Natural killer cell (primary cell): ENCODE measurements around the gene JMY. TPM values are rescaled to one million over a fixed set of nuclear protein-coding genes. Genes with fewer than 3 reads are reported as not detected.
"Not testable (repeated sequence)": the region's sequence is repeated elsewhere in the genome, so short reads cannot be mapped to it uniquely, and the experiment has no call there.

Experiments used
- ATAC-seq, 3 donors: fragments of 150-1000 bp in 2 of 3; fragments of 200-7000 bp in 1 of 3; cut with Tn5 transposase; 1 replicate in 1 of 3; 2 replicates in 2 of 3; pipeline ENCODE4 v1.10.0; 2021; ENCODE audit warnings: mild to moderate bottlenecking in 2 of 3, moderate library complexity in 2 of 3
- DNase-seq, 2 donors: peaks; one replicate each; pipeline versions ENCODE4 v3.0.0 to v3.0.0-alpha.2; 2013 to 2021; ENCODE audit warnings: mixed read lengths in 1 of 2
- H3K27ac ChIP-seq: one replicate; pipeline ENCODE4 v1.5.1; 2013; ENCODE audit warnings: mild to moderate bottlenecking, low read length
- H3K27me3 ChIP-seq: one replicate; pipeline ENCODE4 v1.6.1; 2013; ENCODE audit warnings: low read length; ENCODE audit not compliant: control insufficient read depth, insufficient read depth
- H3K36me3 ChIP-seq: one replicate; pipeline ENCODE4 v1.6.1; 2013; ENCODE audit warnings: low read length; ENCODE audit not compliant: control insufficient read depth, insufficient read depth
- H3K4me1 ChIP-seq: one replicate; pipeline ENCODE4 v1.6.1; 2013; ENCODE audit warnings: low read length; ENCODE audit not compliant: control insufficient read depth, insufficient read depth
- H3K4me3 ChIP-seq: one replicate; pipeline ENCODE4 v1.5.1; 2013; ENCODE audit warnings: low read length
- H3K9me3 ChIP-seq: one replicate; pipeline ENCODE4 v1.6.1; 2013; ENCODE audit warnings: low read length; ENCODE audit not compliant: control insufficient read depth, insufficient read depth
- H3K27ac Mint-ChIP-seq, 2 donors: one replicate each; pipeline ENCODE4 v1.8.0; 2022; ENCODE audit warnings: mild to moderate bottlenecking in 2 of 2, mixed read lengths in 2 of 2, moderate library complexity in 1 of 2
- H3K27me3 Mint-ChIP-seq, 2 donors: one replicate each; pipeline ENCODE4 v1.8.0; 2022; ENCODE audit warnings: low read depth in 2 of 2, mixed read lengths in 2 of 2
- H3K36me3 Mint-ChIP-seq: one replicate; pipeline ENCODE4 v1.8.0; 2022; ENCODE audit warnings: mixed read lengths
- H3K4me1 Mint-ChIP-seq, 2 donors: one replicate each; pipeline ENCODE4 v1.8.0; 2022; ENCODE audit warnings: mixed read lengths in 2 of 2
- H3K4me3 Mint-ChIP-seq: one replicate; pipeline ENCODE4 v1.8.0; 2022; ENCODE audit warnings: mild to moderate bottlenecking, moderate library complexity, mixed read lengths
- H3K9me3 Mint-ChIP-seq, 2 donors: one replicate each; pipeline ENCODE4 v1.8.0; 2022; ENCODE audit warnings: mixed read lengths in 2 of 2
- WGBS: methylation state at CpG from one replicate; pipeline ENCODE4 v1.1.7; 2013; ENCODE audit warnings: missing lambda C conversion rate; ENCODE audit not compliant: insufficient coverage; 5-methylcytosine and 5-hydroxymethylcytosine counted together
- intact Hi-C: fragments of 100-400 bp; cut with micrococcal nuclease; formaldehyde crosslinking; loops from one replicate; pipeline ENCODE4 v1.14.2; 2022
- total RNA-seq, 4 donors: library from RNA; stranded (reverse); fragments of 120-200 nt in 1 of 4; gene quantifications; one replicate each; pipeline versions ENCODE4 v1.2.3 to v1.2.4, GENCODE V29; 2013 to 2022
- TF ChIP-seq, protein P1 (sequence below): fragments of 200-600 bp; IDR thresholded peaks from one replicate; pipeline ENCODE4 v1.8.0; 2022; ENCODE audit warnings: antibody characterized with exemption

The JMY gene
- total RNA-seq, 3 donors from 2014 or later (not counting 1 experiment from before 2014, with no cell fraction given) = 27.6 to 30.4 (median 28.7) TPM

DNA sequence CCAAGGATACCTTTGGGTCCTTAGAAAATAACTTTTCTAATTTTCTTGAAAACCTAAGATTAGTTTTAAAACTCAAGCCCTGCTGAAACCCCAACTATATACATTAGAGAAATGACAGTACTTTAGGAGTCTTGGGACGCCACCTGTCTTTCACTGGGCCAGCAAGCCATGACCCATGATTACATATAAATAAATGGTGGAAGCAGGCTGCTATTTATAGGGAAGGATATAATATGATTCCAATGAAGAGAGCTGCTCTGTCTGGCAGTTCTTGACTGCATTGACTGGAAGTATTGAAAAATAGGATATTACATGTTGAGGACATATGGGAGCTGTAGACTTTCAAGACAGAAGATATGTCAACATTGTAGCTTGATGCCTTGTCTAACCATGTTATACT lies 7.3 kb downstream of the JMY start:
- Mint-ChIP-seq H3K9me3 (no peaks in the 10 kb centered on the region), H3K27me3 (no peaks in the 10 kb centered on the region), H3K27ac (peak overlapping the region in 1 of 2 donors; percentile 9), H3K4me3 (no peak overlapping the region), H3K36me3 (no peaks in the 10 kb centered on the region), H3K4me1 (peaks cover 57 to 65% of the 10 kb centered on the region in 2 donors)
- peaks cover 20% of the 10 kb centered on the region for H3K4me1 ChIP-seq
- no peak for DNase-seq
- no peak overlapping the region for H3K4me3 ChIP-seq
- no peak overlapping the region for H3K27ac ChIP-seq
- no peaks in the 10 kb centered on the region for H3K9me3 ChIP-seq
- TF ChIP-seq, protein P1, sequence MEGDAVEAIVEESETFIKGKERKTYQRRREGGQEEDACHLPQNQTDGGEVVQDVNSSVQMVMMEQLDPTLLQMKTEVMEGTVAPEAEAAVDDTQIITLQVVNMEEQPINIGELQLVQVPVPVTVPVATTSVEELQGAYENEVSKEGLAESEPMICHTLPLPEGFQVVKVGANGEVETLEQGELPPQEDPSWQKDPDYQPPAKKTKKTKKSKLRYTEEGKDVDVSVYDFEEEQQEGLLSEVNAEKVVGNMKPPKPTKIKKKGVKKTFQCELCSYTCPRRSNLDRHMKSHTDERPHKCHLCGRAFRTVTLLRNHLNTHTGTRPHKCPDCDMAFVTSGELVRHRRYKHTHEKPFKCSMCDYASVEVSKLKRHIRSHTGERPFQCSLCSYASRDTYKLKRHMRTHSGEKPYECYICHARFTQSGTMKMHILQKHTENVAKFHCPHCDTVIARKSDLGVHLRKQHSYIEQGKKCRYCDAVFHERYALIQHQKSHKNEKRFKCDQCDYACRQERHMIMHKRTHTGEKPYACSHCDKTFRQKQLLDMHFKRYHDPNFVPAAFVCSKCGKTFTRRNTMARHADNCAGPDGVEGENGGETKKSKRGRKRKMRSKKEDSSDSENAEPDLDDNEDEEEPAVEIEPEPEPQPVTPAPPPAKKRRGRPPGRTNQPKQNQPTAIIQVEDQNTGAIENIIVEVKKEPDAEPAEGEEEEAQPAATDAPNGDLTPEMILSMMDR = no peak
- WGBS = 100% methylated on average over 1 of the region's 1 CpG
- no peaks in the 10 kb centered on the region for H3K36me3 ChIP-seq
- H3K27me3 ChIP-seq = no peaks in the 10 kb centered on the region
- intact Hi-C loops = no loop called here
- ATAC-seq = no peak

DNA sequence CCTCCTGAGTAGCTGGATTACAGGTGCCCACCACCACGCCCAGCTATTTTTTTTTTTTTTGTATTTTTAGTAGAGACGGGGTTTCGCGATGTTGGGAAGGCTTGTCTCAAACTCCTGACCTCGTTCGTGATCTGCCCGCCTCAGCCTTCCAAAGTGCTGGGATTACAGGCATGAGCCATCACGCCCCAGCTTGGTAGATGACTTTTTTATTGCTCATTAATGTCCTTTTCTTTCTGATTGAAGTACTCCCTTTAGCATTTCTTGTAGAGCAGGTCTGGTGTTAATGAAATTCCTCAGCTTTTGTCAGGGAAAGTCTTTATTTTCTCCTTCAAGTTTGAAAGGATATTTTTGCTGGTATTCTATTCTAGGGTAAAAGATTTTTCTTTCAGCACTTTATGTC lies 18.1 kb downstream of the JMY start:
- 95% methylated on average over 8 of the region's 8 CpGs for WGBS

DNA sequence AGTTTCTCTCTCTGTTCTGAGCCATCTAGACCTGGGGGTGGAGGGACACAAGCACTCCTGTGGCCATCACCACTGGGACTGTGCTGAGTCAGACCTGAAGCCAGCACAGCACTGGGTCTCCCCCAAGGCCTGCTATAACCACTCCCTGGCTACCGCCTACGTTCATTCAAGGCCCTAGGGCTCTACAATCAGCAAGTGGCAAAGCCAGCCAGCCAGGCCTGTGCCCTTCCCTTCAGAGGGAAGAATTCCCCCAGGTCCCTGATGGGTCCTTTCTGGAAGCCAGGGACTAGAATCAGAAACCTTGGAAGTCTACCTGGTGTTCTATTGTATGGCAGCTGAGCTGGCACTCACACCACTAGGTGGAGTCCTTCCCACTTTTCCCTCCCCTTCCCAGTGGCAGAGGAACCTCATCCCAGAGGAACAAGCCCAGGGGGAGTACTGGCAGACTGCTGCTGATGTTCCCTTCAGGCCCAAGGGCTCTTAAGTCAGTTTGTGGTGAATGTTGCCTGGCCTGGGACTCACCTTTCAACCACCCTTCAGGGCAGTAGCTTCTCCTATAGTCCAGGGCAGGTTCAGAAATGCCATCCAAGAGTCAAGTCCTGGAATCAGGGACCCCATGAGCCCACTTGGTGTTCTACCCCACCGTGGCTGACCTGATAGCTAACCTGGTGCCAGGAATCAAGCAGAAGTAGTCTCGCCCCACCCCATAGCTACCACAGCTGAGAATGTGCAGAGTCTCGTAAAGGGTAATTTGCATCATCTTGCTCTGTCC lies 20.0 kb downstream of the JMY start:
- Mint-ChIP-seq H3K4me1 (peaks cover 49 to 55% of the 10 kb centered on the region in 2 donors), H3K4me3 (no peak overlapping the region), H3K27ac (no peak overlapping the region), H3K36me3 (no peaks in the 10 kb centered on the region), H3K27me3 (no peaks in the 10 kb centered on the region), H3K9me3 (no peaks in the 10 kb centered on the region)
- H3K36me3 ChIP-seq = no peaks in the 10 kb centered on the region
- no peak overlapping the region for H3K27ac ChIP-seq
- WGBS = 89% methylated on average over 4 of the region's 5 CpGs
- TF ChIP-seq, protein P1 = no peak
- H3K27me3 ChIP-seq = no peaks in the 10 kb centered on the region
- intact Hi-C loops = no loop called here
- H3K4me1 ChIP-seq = peaks cover 12% of the 10 kb centered on the region
- no peaks in the 10 kb centered on the region for H3K9me3 ChIP-seq
- peak in 1 of 3 donors; percentile 28 for ATAC-seq
- H3K4me3 ChIP-seq = no peak overlapping the region
- DNase-seq = no peak

More for the DNA sequence above, 18.1 kb downstream of the JMY start:
- H3K36me3 ChIP-seq, H3K27ac Mint-ChIP-seq, DNase-seq, ATAC-seq, H3K27ac ChIP-seq, H3K4me1 ChIP-seq, H3K9me3 ChIP-seq, intact Hi-C loops, H3K27me3 ChIP-seq, H3K4me3 Mint-ChIP-seq, H3K36me3 Mint-ChIP-seq, H3K9me3 Mint-ChIP-seq, H3K27me3 Mint-ChIP-seq, H3K4me3 ChIP-seq: not testable (repeated sequence)
- peaks cover 60 to 64% of the 10 kb centered on the region in 2 donors for H3K4me1 Mint-ChIP-seq

- Mint-ChIP-seq H3K4me1 (peaks cover 44 to 52% of the 10 kb centered on the region in 2 donors), H3K9me3 (no peaks in the 10 kb centered on the region), H3K4me3 (no peak overlapping the region), H3K27ac (no peak overlapping the region), H3K36me3 (no peaks in the 10 kb centered on the region), H3K27me3 (no peaks in the 10 kb centered on the region)
- Histone ChIP-seq H3K4me1 (peaks cover 12% of the 10 kb centered on the region), H3K9me3 (no peaks in the 10 kb centered on the region), H3K27ac (no peak overlapping the region), H3K4me3 (no peak overlapping the region), H3K36me3 (no peaks in the 10 kb centered on the region), H3K27me3 (no peaks in the 10 kb centered on the region)
- WGBS = 94% methylated on average over 4 of the region's 4 CpGs
- TF ChIP-seq, protein P1 = no peak
- intact Hi-C loops = no loop called here
- DNase-seq (no peak), ATAC-seq (no peak)
These were observed 20.6 kb downstream of the JMY start for GRCh38 chr5:79256563-79256962.
